Ectodermal cell (in vitro differentiated cells): ENCODE data around the gene ZFR2.

Source experiments
- H3K27ac ChIP-seq: 2 replicates; pipeline ENCODE4 v1.7.0; 2013; ENCODE audit warnings: mild to moderate bottlenecking, low read depth, low read length; ENCODE audit not compliant: insufficient read depth, poor library complexity, severe bottlenecking
- H3K27me3 ChIP-seq: 2 replicates; pipeline ENCODE4 v1.7.0; 2013; ENCODE audit warnings: mild to moderate bottlenecking, low read length; ENCODE audit not compliant: insufficient read depth, control insufficient read depth, poor library complexity, severe bottlenecking
- H3K36me3 ChIP-seq: one replicate; pipeline ENCODE4 v1.7.0; 2013; ENCODE audit warnings: low read length; ENCODE audit not compliant: control insufficient read depth, insufficient read depth
- H3K4me1 ChIP-seq: one replicate; pipeline ENCODE4 v1.7.0; 2013; ENCODE audit warnings: low read length; ENCODE audit not compliant: control insufficient read depth, insufficient read depth
- H3K4me3 ChIP-seq: 2 replicates; pipeline ENCODE4 v1.7.0; 2013; ENCODE audit warnings: low read depth, low read length, control low read depth; ENCODE audit not compliant: insufficient read depth
- H3K9me3 ChIP-seq: 2 replicates; pipeline ENCODE4 v1.7.0; 2013; ENCODE audit warnings: mild to moderate bottlenecking, low read length, moderate library complexity; ENCODE audit not compliant: control insufficient read depth
- WGBS, 2 experiments: methylation state at CpG; one replicate each; pipeline ENCODE4 v1.1.7; 2013; ENCODE audit warnings: missing lambda C conversion rate in 2 of 2; 5-methylcytosine and 5-hydroxymethylcytosine counted together

Gene ZFR2

GRCh38 chr19:3852614-3853254 lies 16.1 kb downstream of the ZFR2 start:
- no peaks in the 10 kb centered on the region for H3K4me1 ChIP-seq
- H3K27me3 ChIP-seq, result no peaks in the 10 kb centered on the region
- H3K27ac ChIP-seq, result no peak overlapping the region
- 92 to 95% methylated on average over 4 of the region's 4 CpGs for WGBS, 2 experiments
- peaks cover 8% of the 10 kb centered on the region for H3K9me3 ChIP-seq
- H3K4me3 ChIP-seq, result no peak overlapping the region
- peaks cover 17% of the 10 kb centered on the region for H3K36me3 ChIP-seq

GRCh38 chr19:3852177-3852511 lies 16.7 kb downstream of the ZFR2 start:
- 89 to 98% methylated on average over 1 of the region's 1 CpG for WGBS, 2 experiments
- H3K36me3 ChIP-seq, result peaks cover 17% of the 10 kb centered on the region

GRCh38 chr19:3851254-3852176 lies 17.3 kb downstream of the ZFR2 start:
- Histone ChIP-seq H3K4me1 (no peaks in the 10 kb centered on the region), H3K27ac (no peak overlapping the region), H3K36me3 (peaks cover 17% of the 10 kb centered on the region), H3K27me3 (no peaks in the 10 kb centered on the region), H3K4me3 (no peak overlapping the region), H3K9me3 (peaks cover 8% of the 10 kb centered on the region)
- WGBS, 2 experiments, result 96% methylated on average over 11 of the region's 11 CpGs

More at GRCh38 chr19:3852177-3852511, 16.7 kb downstream of the ZFR2 start:
- Histone ChIP-seq H3K4me3 (no peak overlapping the region), H3K27me3 (no peaks in the 10 kb centered on the region), H3K9me3 (peaks cover 8% of the 10 kb centered on the region), H3K27ac (no peak overlapping the region), H3K4me1 (no peaks in the 10 kb centered on the region)

DNA sequence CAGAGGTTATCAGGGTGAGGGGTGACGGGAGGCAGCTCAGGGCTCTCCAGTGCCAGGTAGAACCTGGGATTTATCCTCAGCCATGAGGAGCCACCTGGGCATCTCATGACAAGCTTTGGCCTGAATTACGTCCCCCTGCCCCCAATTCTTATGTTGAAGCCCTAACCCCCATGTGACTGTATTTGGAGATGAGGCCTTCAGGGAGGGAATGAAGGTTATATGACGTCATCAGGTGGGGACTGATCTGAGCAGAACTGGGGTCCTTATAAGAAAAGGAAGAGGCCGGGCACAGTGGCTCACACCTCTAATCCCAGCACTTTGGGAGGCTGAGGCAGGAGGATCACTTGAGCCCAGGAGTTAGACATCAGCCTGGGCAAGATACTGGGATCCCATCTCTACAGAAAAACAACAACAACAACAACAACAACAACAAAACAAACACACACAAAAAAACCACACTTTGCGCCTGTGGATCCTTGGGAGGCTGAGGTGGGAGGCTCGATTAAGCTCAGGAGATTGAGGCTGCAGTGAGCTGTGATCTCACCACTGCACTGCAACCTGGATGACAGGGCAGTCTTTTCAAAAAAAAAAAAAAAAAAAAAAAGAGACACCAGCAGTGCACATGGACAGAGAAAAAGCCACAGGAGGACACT lies 18.4 kb downstream of the ZFR2 start:
- Histone ChIP-seq H3K4me1 (no peaks in the 10 kb centered on the region), H3K27ac (no peak overlapping the region)
- 76% methylated on average over 6 of the region's 6 CpGs for WGBS, 2 experiments

DNA sequence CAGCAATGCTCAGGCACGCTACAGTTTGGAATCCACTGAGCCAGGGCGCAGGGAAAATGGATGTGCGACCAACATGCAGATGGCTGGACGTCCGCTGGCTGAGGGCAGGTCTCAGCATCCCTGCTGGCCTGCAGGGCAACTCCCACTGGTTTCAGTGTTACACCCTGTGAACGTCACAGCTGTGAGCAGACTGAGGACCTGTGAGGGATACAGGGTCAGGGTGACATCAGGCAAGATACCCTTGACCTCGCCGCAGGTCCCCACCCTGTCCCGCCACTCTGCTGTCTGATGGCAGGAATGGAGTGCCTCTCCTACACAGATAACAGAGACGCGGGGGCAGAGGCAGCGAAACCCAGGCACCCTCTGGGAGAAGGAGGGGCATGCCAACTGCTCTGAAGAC lies 19.1 kb downstream of the ZFR2 start:
- Histone ChIP-seq H3K36me3 (peaks cover 17% of the 10 kb centered on the region), H3K4me3 (no peak overlapping the region), H3K4me1 (no peaks in the 10 kb centered on the region), H3K27ac (no peak overlapping the region), H3K27me3 (no peaks in the 10 kb centered on the region), H3K9me3 (peaks cover 8% of the 10 kb centered on the region)
- WGBS, 2 experiments, result 94 to 96% methylated on average over 12 of the region's 12 CpGs

More for the DNA sequence above, 18.4 kb downstream of the ZFR2 start:
- no peaks in the 10 kb centered on the region for H3K27me3 ChIP-seq
- peaks cover 8% of the 10 kb centered on the region for H3K9me3 ChIP-seq
- H3K36me3 ChIP-seq, result peaks cover 17% of the 10 kb centered on the region
- no peak overlapping the region for H3K4me3 ChIP-seq

GRCh38 chr19:3849092-3849491 lies 19.7 kb downstream of the ZFR2 start:
- 75 to 81% methylated on average over 5 of the region's 5 CpGs for WGBS, 2 experiments
- Histone ChIP-seq H3K4me3 (no peak overlapping the region), H3K27me3 (no peaks in the 10 kb centered on the region), H3K27ac (no peak overlapping the region), H3K4me1 (no peaks in the 10 kb centered on the region), H3K36me3 (peaks cover 17% of the 10 kb centered on the region), H3K9me3 (peaks cover 8% of the 10 kb centered on the region)

- H3K36me3 ChIP-seq, result no peaks in the 10 kb centered on the region
- H3K4me1 ChIP-seq, result no peaks in the 10 kb centered on the region
- no peak overlapping the region for H3K27ac ChIP-seq
- no peak overlapping the region for H3K4me3 ChIP-seq
- no peaks in the 10 kb centered on the region for H3K27me3 ChIP-seq
- WGBS, 2 experiments, result 85 to 90% methylated on average over 5 of the region's 5 CpGs
- H3K9me3 ChIP-seq, result no peaks in the 10 kb centered on the region
Observed at GRCh38 chr19:3844596-3844995, 24.2 kb downstream of the ZFR2 start.

- no peaks in the 10 kb centered on the region for H3K27me3 ChIP-seq
Observed at GRCh38 chr19:3842948-3843347, 25.9 kb downstream of the ZFR2 start.

GRCh38 chr19:3840804-3841203 lies 28.0 kb downstream of the ZFR2 start:
- H3K27ac ChIP-seq, result no peak overlapping the region
- no peak overlapping the region for H3K4me3 ChIP-seq
- H3K27me3 ChIP-seq, result no peaks in the 10 kb centered on the region
- no peaks in the 10 kb centered on the region for H3K9me3 ChIP-seq
- H3K36me3 ChIP-seq, result no peaks in the 10 kb centered on the region
- no peaks in the 10 kb centered on the region for H3K4me1 ChIP-seq
- whole genome bisulfite sequencing, 2 experiments, result 91 to 95% methylated on average over 10 of the region's 10 CpGs

More at GRCh38 chr19:3842948-3843347, 25.9 kb downstream of the ZFR2 start:
- Histone ChIP-seq H3K36me3 (no peaks in the 10 kb centered on the region), H3K4me3 (no peak overlapping the region), H3K27ac (no peak overlapping the region), H3K9me3 (no peaks in the 10 kb centered on the region), H3K4me1 (no peaks in the 10 kb centered on the region)
- 90 to 94% methylated on average over 11 of the region's 11 CpGs for WGBS, 2 experiments

DNA sequence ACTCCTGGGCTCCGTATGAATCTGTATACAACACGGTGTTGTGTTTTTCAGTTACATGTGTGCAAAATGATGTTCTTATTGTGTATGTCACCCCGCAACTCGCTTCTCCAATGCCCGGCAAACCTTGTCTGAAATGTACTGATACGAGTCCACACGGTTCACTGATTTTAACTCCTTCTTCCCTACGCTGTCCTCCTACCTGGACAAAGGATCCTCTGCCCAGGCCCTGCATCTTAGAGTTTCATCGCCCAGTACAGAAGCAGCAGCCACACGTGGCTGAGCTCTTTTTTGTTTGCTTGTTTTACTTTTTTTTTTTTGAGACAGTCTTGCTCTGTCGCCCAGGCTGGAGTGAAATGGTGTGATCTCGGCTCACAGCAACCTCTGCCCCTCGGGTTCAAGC lies 28.9 kb downstream of the ZFR2 start:
- no peaks in the 10 kb centered on the region for H3K27me3 ChIP-seq
- no peaks in the 10 kb centered on the region for H3K4me1 ChIP-seq
- no peaks in the 10 kb centered on the region for H3K36me3 ChIP-seq
- H3K9me3 ChIP-seq, result no peaks in the 10 kb centered on the region
- no peak overlapping the region for H3K4me3 ChIP-seq
- WGBS, 2 experiments, result 90% methylated on average over 13 of the region's 13 CpGs
- H3K27ac ChIP-seq, result no peak overlapping the region
